ENCODE results near the gene SEMA5B.

SEMA5B gene

DNA sequence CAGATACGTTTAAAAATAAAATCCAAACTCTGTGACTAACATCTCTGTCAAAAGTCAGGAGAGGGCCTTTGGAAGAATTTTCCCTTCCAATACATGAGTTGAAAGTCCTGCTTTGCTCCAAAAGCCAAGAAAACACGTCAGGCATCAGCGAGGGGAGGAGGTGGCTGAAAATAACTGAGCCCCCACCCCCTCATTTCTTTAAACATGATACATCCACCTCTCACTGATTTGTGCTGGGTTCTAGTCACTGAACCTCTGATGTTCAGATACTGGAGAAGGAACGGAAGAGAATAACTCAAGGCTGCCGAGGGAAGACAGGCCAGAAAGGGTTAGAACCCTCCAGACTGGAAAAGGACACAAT is 9.4 kb upstream of the SEMA5B start:
- H3K4me3 ChIP-seq (ENCODE audit: control insufficient read depth, low read depth, low read length), result no peak overlapping the region
- no peak for DNase-seq (ENCODE audit: low read depth)
- TF ChIP-seq, protein P1, sequence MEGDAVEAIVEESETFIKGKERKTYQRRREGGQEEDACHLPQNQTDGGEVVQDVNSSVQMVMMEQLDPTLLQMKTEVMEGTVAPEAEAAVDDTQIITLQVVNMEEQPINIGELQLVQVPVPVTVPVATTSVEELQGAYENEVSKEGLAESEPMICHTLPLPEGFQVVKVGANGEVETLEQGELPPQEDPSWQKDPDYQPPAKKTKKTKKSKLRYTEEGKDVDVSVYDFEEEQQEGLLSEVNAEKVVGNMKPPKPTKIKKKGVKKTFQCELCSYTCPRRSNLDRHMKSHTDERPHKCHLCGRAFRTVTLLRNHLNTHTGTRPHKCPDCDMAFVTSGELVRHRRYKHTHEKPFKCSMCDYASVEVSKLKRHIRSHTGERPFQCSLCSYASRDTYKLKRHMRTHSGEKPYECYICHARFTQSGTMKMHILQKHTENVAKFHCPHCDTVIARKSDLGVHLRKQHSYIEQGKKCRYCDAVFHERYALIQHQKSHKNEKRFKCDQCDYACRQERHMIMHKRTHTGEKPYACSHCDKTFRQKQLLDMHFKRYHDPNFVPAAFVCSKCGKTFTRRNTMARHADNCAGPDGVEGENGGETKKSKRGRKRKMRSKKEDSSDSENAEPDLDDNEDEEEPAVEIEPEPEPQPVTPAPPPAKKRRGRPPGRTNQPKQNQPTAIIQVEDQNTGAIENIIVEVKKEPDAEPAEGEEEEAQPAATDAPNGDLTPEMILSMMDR (conservative IDR thresholded peaks at IDR 0.05; ENCODE audit: control insufficient read depth, insufficient read depth, low read depth, low read length), result no peak

DNA sequence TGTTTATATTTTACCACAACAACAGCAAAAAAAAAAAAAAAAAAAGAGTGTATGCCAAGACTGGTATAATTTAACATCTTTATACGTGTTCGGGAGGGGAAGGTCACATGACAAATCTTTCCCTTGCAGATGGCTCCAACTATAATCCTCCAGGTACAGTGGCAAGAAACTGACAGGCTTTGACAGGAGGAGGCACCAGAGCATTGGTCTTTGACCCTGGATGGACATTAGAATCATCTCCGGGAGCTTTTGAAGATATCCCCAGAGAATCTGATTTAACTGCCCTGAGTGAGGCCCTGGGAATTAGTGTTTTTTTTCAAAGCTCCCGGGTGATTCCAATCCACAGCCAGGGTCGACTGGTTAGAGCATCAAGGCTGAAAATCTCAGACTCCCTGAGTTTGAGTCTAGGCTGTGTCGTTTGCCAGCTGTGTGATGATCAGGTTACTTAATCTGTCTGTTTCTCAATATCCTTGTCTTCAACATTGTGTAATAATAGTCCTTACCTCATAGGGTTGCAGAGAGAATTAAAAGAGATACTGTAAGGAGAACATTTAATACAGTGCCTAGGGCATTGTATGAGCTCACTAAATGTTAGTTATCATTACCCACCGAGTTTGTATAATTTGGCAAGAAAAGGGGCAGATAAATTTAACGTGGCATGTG is 8.9 kb upstream of the SEMA5B start:
- TF ChIP-seq, protein P1 (conservative IDR thresholded peaks at IDR 0.05; ENCODE audit: control insufficient read depth, insufficient read depth, low read depth, low read length), result no peak
- no peak overlapping the region for H3K4me3 ChIP-seq (ENCODE audit: control insufficient read depth, low read depth, low read length)
- peak; percentile 80 for DNase-seq (ENCODE audit: low read depth)

DNA sequence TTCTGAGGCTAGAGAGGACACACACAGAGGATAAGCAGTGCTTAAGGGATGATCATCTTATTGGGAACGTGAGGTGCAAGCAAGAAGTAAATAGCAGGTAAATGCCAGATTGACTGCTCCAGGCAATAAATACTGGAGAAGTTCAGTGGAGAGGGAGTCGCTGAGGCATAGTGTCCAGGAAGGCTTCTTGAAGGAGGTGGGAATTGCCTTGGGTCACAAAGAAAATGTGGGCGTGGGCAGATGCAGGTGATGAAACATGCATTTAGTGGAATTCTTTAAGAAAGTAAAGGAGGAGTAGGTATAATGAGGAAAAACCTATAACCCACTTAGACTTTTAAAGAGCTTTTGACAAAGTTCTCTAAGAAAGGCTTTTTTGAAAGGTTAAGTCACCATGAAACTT is 7.4 kb upstream of the SEMA5B start:
- DNase-seq (ENCODE audit: low read depth), result no peak
- no peak overlapping the region for H3K4me3 ChIP-seq (ENCODE audit: control insufficient read depth, low read depth, low read length)
- TF ChIP-seq, protein P1 (conservative IDR thresholded peaks at IDR 0.05; ENCODE audit: control insufficient read depth, insufficient read depth, low read depth, low read length), result no peak

DNA sequence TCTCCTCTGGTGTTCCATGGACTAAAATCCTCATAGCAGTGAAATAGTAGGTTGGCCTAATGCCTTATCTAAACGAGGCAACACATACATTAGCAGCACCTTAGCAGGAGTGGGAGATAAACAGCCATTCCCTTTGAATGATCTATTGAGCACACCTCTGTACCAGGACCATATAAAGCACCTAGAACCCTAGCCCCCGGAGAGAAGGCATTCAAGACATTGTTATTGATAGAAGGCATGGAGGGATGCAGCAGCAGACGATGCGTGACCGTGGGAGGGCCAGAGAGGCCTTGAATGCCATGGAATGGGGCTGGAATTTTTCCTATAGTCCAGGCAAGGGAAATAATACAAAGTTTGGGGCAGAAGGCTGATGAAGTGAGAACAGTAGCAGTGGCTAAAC is 6.6 kb upstream of the SEMA5B start:
- H3K4me3 ChIP-seq (ENCODE audit: control insufficient read depth, low read depth, low read length), result no peak overlapping the region
- TF ChIP-seq, protein P1 (conservative IDR thresholded peaks at IDR 0.05; ENCODE audit: control insufficient read depth, insufficient read depth, low read depth, low read length), result no peak
- no peak for DNase-seq (ENCODE audit: low read depth)

DNA sequence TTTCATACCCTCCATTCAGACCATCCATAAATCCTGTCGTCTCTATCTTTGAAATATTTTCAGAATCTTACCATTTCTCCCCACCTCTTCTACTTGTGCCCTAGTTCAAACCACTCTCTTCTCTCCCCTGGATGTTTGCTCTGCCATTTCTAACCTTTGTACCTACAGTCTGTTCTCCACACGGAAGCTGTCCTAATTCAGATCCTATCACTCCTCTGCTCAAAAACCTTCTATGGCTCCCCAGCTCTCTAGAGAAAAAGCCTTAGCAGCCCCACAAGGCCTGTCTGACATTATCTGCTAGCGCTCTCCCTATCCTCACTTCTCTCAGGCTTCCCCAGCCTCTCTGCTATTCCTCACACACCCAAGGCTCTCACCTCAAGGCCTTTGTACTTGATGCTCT is 4.5 kb upstream of the SEMA5B start:
- no peak overlapping the region for H3K4me3 ChIP-seq (ENCODE audit: control insufficient read depth, low read depth, low read length)
- TF ChIP-seq, protein P1 (conservative IDR thresholded peaks at IDR 0.05; ENCODE audit: control insufficient read depth, insufficient read depth, low read depth, low read length), result no peak
- no peak for DNase-seq (ENCODE audit: low read depth)

DNA sequence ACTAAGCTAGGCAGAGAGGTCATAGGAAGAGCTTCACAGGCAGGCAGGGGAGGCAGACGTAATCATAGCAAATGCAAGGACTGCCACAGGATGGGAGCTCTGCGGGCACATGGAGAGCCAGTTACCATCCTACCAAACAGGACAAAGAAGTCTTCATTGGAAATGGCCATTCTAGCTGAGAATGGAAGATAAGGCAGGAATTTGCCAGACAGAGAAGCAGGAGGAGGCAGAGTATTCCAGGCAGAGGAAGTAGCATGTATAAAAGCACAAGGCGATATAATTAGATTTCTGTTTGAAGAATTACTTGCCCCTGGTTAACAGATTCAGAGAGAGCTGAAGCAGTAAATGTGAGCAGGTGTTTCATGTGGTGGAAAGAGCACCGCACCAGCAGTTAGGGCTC is 3.5 kb upstream of the SEMA5B start:
- TF ChIP-seq, protein P1 (conservative IDR thresholded peaks at IDR 0.05; ENCODE audit: control insufficient read depth, insufficient read depth, low read depth, low read length), result no peak
- H3K4me3 ChIP-seq (ENCODE audit: control insufficient read depth, low read depth, low read length), result no peak overlapping the region
- no peak for DNase-seq (ENCODE audit: low read depth)

All from fibroblast of mammary gland (primary cell).